Activated effector memory CD4-positive, alpha-beta T cell treated with Interleukin-2 at 50 U/mL for 16 hours (primary cell): ENCODE data around the gene CDCA3.
A peak's percentile ranks its signal among the peaks of the same experiment; 100 is the strongest.

Experiments
- DNase-seq: peaks from one replicate; pipeline ENCODE4 v3.0.0-alpha.2; 2020

CDCA3 gene

DNA sequence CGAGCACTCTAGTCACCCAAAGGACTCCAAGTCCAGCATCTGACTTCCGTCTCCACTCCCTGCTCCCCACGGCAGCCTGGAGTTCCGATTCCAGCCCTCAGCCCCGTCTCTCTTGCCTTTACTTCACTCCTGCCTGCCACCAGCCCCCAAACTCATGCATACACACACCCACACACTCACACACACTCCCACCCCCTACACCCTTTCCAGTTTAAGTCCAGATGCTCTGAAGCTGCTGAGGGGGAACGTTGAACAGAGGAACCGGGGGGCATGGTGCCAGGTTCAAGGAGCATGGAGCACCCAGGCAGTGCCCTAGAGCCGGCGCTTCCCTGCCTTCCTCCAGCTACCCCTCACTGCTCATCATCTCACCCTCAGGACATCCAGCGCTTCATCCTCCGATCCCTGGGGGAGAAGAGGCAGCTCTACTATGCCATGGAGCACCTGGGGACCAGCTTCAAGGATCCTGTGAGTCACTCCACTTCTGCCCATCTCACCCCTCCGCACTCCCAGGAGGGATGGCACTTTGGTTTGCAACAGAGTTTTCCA, 19.6 kb downstream of the CDCA3 start:
- no peak for DNase-seq

DNA sequence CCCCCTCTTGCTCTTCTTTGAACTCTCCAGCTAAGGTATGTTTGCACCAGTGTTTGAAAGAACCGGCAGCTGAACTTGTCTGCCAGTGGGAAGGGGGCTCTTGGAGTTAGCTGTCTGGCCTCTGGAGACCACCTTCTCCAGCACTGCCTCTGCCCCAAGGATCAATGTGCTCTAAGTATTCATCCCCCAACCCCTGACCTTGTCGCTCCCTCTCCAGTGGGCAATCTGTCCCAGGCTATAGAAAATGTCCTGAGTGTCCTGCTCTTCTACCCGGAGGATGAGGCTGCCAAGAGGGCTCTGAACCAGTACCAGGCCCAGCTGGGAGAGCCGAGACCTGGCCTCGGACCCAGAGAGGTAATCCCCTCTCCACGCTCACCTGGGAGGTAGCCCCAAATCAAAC, 20.1 kb downstream of the CDCA3 start:
- DNase-seq, result no peak

DNA sequence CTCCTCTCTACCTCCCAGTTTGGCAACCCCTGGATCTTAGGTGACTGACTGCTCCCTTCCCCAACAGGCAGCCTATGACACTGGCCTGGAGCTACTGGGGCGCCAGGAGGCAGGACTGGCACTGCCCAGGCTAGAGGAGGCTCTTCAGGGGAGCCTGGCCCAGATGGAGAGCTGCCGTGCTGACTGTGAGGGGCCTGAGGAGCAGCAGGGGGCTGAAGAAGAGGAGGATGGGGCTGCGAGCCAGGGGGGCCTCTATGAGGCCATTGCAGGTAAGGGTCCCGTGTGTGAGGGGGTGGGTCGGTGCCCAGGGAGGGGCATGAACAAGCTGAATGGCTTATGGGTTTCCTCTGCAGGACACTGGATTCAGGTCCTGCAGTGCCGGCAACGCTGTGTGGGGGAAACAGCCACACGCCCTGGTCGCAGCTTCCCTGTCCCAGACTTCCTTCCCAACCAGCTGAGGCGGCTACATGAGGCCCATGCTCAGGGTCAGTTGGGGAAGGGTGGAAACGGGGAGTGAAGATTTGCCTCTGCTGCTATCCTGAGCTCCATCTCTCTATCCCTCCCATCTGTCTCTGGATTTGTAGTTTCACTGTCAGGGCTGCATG, 20.7 kb downstream of the CDCA3 start:
- no peak for DNase-seq

DNA sequence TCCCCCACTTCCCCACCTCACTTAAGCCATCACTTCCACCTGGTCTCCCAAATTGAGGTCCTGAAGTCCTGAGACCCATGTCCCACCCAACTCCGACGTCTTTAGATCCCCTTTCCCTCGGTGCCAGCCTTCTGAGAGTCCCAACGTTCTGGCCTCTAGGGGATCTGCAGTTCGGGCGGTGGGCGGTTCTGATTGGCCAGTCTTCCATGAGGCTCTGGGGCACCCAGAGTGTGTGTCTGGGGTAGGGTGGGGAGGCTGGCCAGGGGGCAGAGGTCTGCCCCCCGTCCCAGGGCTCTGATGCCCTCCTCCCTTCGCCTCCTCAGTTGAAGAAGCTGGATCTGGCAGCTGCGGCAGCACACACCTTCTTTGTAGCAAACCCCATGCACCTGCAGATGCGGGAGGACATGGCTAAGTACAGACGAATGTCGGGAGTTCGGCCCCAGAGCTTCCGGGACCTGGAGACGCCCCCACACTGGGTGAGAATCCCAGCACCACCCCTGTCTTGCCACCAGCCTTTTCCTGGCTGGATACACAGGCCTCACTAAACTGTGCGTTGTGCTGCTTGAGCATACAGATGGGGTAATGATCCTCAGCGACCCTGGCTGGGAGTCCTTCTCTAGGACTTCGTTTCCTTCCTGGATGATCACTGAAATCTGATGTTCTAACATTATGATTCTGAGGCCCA, 21.4 kb downstream of the CDCA3 start:
- DNase-seq, result no peak

DNA sequence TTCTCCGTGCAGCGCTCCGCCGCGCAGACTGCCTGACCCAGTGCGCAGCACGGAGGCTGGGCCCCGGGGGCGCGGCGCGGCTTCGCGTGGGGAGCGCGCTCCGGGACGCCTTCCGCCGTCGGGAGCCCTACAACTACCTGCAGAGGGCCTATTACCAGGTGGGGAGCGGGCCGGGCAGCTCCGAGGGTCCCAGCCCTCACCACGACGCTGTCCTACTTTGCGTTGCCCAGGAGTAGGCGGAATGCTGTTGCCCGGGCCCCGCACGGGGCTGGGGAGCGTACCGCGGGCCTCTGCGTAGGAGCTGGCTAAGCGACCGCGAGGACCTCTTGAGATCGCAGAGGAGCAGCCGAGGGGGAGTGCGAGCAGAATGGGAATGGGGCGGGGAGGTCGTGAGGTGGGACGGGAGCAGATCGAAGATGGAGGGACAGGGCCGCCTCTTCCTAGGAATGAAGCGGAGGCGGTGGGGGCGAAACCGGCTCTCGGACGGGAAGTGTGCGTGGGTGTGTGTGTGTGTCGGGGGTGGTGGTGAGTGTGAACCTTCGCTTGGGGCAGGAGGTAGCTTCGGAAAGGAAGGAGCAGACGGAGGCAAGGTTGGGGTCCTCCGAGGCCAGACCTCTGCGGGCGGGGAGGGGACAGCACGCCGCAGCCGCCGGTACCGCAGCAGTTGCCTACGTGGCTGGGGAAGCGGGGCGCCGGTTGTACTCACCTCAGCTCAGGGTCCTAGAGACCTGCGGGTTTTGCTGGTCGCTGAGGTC, 22.1 kb downstream of the CDCA3 start:
- DNase-seq, result peak; percentile 21

DNA sequence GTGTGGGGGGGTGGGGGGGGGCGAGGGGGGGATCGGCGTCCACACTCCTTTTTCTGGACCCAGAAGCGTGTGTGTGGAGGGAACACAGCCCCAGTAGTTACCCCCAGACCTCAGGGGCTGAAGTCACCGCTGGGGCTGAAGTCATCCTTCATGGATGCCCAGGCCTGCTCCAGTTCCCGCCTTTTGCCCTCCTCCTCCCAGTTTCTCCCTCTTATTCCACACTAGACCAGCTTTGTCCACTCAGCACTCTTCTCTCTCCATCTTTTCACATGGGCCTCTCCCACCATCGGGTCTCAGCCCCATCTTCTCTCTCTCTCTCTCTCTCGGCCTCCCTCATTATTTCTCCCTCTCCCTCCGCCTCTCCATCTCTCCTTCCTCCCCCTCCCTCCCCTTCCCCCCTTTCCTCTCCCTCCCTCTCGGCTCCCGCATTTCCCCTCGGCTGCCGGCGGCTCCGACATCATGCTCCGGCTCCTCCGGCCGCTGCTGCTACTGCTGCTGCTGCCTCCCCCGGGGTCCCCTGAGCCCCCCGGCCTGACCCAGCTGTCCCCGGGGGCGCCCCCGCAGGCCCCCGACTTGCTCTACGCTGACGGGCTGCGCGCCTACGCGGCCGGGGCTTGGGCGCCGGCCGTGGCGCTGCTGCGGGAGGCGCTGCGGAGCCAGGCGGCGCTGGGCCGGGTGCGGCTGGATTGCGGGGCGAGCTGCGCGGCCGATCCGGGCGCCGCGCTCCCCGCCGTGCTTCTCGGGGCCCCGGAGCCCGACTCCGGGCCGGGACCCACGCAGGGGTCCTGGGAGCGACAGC, 22.9 kb downstream of the CDCA3 start, which contains the start of gene P3H3:
TSS of gene P3H3 (plus strand) at position 426 of the 799 bp plus-strand sequence. CDS start at position 460, 34 bp downstream.
- DNase-seq, result no peak

DNA sequence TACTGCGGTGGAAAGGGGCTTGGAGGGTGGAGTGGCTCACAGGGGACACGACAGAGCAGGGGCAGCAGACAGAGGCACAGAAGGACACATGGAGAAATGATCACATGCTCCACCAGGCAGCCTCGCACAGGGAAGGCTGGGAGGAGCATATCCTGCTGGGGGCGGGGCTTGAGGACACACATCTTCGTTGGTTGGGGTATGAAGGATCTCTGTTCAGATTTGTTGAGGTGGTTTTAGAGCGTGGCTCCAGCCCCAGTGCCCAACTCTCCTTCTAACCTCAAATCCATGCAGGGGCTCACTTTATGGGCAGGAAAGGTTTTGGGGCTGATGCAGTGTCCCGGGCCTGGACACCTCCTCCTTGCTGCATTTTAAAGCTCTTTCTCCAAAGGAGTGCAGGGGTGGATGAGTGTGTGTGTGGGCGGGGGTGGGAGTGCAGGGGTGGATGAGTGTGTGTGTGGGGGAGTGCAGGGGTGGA, 23.6 kb downstream of the CDCA3 start:
- DNase-seq, result peak; percentile 20

DNA sequence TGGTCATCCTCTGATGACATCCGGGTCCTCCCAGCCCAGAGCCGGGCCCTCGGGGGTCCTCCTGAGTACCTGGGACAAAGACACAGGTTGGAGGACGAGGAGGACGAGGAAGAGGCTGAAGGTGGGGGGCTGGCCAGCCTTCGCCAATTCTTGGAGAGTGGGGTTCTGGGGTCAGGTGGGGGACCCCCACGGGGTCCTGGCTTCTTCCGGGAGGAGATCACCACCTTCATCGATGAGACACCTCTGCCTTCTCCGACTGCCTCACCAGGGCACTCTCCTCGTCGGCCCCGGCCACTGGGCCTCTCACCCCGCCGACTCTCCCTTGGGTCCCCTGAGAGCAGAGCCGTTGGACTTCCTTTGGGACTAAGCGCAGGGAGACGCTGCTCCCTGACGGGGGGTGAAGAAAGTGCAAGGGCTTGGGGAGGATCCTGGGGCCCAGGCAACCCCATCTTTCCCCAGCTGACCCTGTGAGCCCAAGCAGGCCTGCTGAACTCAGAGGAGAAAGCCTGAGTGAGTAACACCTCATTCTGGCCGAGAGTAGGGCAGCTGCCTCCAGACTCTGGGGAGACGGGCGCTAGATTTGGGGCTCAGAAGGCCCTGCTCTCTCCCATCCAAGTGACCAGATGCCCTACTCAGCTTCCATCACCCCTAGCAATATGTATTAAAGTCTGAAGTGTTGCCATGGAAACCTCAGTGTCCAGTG, 24.2 kb downstream of the CDCA3 start:
- DNase-seq, result no peak

DNA sequence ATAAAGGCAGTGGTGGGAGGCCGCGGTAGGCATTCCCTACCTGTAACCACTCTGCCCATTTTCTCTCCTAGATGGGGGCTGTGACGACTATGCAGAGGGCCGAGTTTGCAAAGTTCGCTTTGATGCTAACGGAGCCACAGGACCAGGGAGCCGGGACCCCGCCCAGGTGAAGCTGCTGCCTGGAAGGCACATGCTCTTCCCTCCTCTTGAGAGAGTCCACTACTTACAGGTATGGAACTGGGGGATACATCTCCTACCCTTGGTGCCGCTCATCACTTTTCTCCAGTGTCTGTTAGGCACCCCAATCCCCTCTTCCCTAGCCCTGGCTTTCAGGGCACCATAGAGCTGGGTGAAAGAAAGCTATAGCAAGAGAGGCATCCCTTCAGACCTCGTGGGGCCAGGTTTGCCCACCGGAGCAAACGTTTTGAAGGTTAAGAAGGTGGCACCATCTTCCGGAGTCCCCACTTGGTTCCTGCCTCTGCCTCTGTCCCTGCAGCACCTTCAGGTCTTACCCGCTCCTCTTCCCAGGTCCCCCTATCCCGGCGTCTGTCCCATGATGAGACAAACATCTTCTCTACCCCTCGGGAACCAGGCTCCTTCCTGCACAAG, 24.9 kb downstream of the CDCA3 start:
- DNase-seq, result no peak

DNA sequence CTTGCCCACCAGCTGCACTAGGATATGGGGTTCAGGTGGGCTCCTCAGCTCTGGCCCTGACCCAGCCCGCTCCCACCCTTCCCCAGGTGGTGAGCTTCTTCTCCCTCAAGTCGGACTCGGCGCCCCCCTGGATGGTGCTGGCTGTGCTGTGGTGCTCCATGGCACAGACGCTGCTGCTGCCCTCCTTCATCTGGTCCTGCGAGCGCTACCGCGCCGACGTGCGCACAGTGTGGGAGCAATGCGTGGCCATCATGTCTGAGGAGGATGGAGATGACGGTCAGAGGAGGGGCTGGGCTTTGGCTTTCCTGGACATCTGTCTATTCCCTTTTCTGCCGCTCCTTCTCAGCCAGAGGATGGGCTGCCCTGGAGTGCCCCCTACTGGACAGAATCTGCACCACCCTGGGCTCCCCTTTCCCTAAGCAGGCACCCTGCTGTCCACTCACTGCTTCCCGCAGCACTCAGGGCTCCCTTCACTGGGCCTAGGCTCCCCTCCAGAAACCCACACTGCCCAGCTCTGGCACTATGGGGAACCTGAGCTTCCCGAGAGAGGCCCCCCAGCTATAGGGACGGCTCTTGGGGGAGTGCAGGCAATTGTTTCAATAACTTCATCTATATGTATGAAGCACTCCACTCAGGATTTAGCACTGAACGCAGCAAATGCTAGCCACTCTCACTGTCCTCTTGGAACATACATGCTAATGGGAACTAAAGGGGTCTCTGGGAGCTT, 25.5 kb downstream of the CDCA3 start:
- peak; percentile 69 for DNase-seq

DNA sequence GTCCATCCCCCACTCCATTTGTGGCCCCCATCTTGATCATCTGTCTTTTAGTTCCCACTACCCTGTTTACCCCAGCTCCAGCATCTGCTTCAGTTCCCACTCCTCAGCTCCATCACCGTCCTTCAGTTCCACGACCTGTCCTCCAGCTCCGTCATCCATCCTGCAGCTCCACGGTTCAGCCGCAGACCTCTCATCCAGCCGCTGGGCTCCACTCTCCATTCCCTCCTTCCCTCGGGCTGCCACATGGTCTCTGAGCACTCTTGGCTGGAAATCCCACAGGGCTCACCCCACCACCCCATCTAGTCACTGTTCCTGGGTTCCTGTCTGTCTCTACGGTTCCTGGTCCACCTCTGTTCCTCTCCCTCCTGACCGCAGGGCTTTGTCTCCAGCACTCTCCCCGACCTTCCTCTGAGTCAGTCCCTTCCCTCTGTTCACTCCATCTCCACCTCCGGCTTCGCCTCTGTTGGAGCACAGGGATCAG, 26.1 kb downstream of the CDCA3 start:
- DNase-seq, result no peak

DNA sequence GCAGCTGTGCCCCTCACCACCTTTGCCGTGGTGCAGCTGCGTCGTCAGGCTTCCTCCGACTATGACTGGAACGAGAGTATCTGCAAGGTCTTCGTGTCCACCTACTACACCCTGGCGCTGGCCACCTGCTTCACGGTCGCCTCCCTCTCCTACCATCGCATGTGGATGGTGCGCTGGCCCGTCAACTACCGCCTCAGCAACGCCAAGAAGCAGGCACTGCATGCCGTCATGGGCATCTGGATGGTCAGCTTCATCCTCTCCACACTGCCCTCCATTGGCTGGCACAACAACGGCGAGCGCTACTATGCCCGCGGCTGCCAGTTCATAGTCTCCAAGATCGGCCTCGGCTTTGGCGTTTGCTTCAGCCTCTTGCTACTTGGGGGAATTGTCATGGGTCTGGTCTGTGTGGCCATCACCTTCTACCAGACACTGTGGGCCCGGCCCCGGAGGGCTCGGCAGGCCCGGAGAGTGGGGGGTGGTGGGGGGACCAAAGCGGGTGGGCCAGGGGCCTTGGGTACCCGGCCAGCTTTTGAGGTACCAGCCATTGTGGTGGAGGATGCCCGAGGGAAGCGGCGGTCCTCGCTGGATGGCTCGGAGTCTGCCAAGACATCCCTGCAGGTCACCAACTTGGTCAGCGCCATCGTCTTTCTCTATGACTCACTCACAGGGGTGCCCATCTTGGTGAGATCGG, 26.9 kb downstream of the CDCA3 start:
- DNase-seq, result no peak

DNA sequence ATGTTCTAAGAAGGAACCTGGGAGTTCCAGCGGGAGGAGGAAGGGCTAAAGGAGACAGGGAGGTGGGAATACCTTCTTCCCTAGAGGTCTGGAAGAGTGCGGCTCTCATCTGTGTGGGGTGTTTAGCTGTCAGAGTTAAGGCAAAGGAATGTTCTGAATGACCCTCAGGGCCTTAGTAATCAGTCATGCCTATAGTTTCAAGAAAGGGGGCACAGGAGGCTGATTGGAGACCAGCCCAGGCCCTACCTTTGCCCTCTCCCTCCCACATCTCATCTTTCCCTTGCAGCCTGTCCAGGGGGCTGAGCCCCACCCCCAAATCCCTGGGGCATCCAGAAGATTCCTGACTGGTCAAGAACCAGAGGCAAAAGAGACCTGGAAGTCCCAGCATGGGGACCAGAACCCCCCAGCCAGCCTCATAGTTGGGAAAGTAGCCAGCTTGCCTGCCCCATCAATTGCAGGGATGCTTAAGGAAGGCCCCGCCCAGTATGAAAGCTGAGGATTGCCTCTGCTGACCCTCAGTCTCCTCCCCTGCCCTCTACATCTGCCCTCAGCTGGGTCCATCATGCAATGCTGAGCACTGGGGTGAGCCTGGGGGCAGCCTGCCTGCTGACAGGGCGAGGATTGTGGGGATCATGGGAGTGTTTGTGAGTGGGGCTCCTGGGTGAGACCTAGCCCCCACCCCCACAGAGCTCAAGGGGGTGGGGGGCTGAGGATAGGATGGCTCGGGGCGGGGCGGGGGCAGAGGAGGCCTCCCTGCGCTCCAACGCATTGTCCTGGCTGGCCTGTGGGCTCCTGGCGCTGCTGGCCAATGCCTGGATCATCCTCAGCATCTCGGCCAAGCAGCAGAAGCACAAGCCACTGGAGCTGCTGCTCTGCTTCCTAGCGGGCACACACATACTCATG, 27.7 kb downstream of the CDCA3 start:
- no peak for DNase-seq

DNA sequence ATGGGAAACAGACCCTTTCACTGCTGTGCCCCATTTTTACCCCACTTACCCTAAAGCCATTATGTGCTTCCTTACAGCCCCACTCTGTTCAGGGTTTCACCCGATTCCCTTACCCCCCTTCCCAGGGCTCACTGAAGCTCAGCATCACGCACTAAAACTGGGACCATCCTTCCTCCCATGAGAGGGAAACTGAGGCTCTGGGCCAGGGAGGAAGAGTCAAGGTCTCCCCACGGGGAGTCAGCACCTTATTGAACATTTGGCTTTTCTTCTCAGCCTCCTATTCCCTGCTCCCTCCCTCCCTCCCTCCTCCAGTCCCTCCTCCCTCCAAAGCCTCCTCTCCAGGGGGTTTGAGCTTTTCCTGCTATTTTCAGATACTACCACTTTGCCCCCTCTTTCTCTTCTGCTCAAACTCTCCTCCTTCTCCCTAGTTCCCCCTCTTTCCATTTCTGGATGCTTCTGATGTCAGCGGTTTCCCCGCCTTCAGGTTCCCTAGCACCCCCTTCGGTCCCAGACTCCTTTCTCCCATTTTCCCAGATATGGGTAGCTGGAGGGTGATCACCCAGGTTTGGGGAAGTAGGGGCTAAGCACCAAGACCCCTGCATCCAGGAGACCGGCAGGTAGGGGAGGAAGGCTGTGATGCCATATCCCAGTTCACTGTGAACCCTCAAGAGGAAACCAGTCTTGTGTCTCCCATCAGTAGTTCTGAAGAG, 28.5 kb downstream of the CDCA3 start:
- DNase-seq, result no peak

DNA sequence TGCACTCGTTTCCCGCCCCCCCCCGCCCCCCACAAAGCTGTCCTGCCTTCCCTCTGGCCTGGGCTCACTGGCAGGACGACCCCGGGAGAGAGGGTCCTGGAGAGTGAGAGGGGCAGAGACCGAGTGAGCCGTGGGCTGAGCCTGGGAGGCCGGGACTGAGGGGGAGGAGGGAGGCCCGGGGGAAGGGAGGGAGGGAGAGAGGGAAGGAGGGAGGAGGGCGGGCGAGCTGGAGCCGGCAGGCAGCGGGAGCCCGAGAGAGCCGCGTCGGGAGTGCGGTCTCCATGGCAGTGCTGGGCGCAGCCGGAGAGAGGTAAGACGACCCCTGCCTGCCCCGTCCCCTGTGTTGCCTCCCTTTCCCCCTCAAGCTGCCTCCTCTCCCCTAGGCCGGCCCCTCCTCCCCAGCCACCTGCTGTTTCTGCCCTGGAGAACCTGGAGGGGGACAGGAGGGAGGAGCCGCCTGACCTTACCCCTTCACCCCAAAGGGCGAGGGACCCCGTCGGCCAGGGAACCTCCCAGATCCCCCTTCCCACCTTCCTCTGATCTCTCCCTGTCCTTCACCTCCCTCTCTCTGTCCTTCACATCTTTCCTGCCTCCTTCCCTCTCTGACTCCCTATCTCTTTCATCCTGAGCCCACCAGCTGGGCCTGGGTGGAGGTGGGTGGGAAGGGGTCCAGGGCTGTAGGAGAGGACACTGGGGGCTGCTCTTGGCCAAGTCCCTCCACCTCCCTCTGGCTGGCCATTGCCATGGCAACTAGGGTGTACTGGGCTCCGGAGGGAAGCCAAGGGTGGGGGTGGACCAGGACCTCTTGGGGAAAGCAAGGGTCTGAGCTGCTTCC, 29.3 kb downstream of the CDCA3 start, which contains the start of gene GPR162:
TSS of gene GPR162 (plus strand) at position 231 of the 835 bp plus-strand sequence. CDS start 2,078 bp downstream, outside the sequence.
- no peak for DNase-seq

DNA sequence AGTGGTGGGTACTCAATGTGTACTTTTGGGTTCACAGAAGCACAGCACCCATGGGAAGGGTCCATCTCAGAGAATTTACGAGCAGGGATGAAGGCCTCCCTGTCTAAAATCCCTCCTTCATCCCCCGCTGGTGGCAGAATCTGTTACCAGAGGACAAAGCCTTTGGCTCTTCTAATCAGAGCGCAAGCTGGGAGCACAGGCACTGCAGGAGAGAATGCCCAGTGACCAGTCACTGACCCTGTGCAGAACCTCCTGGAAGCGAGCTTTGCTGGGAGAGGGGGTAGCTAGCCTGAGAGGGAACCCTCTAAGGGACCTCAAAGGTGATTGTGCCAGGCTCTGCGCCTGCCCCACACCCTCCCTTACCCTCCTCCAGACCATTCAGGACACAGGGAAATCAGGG, 30.9 kb downstream of the CDCA3 start:
- DNase-seq, result no peak
